ENCODE measurements around the gene RCE1.

The RCE1 gene

DNA sequence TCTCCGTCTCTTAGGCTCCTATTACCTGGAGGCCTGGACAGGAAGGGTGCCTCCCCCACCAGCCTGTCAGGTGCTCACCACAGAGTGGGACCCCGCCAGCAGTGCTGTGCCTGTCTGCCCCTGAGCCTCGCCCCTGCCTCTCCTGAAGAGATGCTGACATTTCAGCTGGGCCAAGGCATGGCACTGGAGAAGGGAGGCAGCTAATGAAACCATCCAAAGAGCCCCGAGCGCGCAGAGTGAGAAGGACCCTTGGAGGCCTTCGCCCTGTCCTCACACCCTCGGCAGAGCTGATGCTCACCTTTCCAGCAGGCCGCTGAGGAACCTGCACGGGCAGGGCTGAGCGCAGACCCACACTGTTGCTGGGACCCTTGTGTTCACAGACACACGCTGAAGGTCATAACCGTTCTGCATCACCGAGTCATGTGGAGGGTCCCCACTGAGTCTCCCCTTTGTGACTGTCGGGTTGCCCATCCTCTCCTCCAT, 11.5 kb downstream of the RCE1 start:
- TF ChIP-seq, protein P1, sequence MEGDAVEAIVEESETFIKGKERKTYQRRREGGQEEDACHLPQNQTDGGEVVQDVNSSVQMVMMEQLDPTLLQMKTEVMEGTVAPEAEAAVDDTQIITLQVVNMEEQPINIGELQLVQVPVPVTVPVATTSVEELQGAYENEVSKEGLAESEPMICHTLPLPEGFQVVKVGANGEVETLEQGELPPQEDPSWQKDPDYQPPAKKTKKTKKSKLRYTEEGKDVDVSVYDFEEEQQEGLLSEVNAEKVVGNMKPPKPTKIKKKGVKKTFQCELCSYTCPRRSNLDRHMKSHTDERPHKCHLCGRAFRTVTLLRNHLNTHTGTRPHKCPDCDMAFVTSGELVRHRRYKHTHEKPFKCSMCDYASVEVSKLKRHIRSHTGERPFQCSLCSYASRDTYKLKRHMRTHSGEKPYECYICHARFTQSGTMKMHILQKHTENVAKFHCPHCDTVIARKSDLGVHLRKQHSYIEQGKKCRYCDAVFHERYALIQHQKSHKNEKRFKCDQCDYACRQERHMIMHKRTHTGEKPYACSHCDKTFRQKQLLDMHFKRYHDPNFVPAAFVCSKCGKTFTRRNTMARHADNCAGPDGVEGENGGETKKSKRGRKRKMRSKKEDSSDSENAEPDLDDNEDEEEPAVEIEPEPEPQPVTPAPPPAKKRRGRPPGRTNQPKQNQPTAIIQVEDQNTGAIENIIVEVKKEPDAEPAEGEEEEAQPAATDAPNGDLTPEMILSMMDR (IDR thresholded peaks at IDR 0.05; ENCODE audit: extremely low read depth, missing control alignments), result no peak
- DNase-seq (ENCODE audit: low spot score), result no peak

DNA sequence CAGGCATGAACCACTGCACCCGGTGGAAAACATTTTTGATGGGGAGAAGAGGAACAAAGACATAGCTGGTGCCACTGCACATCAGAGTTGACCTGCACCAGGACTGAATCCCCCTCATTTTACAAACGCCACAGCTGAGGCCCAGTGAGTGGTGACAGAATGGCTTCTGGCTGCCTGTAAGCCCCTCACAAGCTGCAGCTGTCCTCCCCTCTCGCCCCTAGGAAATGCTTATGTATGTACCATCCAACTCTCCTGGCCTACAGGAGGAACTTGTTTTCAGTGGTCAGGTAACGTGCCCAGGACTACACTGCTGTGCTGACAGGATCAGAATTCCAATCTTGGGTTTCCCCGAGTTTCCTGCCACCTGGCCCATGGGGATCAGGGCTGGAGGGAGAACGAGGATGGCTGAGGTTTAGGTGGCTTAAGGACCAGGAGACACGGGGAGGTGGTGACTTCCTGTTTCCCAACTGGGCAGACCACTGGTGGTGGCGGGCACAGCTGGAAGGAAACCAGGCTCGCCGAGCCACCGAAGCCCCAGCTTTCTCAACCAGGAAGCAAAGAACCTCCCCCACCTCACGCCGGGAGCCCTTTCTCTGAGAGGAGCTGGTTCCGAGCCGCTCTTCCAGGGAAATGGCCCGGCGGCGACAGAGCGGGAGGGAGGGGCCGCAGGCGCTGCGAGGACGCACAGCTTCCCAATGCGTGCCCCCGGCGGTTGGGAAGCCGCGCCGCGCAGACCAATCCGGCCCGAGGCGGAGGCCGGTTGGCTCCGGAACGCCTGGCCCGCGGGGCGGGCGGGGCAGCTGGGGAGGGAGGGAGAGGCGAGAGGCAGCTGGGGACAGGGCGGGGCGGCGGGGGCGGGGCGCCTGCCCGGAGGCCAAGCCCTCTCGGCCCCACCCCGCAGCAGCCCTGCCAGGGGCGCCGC, 12.6 kb downstream of the RCE1 start:
- peak; percentile 100 for DNase-seq (ENCODE audit: low spot score)
- TF ChIP-seq, protein P1 (IDR thresholded peaks at IDR 0.05; ENCODE audit: extremely low read depth, missing control alignments), result no peak

DNA sequence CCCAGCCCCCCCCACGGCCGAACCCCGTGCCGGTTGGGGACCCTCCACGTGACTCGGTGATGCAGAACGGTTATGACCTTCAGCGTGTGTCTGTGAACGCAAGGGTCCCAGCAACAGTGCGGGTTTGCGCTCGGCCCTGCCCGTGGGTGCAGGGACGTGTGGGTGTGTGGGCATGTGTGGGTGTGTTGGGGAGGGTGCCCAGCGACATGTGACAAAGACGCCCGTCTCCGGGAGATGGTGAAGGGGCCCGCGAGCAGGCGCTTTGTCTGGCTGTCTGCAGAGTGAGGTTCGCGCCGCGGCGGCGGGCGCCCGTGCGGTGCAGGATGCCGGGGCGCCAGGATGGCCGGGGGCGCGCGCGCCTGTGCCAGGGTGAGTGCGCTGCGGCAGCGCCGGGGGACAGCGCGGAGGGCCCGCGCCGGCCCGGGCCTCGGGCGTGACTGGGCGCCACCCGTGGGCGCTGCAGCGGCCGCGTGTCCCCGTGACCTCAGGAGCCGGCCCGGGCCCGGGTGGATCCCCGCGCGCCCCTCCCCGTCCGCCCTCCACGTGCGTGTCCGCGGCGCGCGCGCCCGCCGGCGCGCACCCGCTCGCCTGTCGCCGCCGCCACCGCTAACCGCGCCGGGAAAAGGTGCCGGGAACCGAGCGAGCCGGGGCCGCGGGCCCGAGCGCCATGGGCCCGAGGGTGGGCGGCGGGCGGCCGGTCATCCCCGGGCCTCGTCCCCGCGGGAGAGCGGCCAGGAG, 13.4 kb downstream of the RCE1 start, which contains the start of gene LRFN4:
TSS of gene LRFN4 (plus strand) at position 569 of the 738 bp plus-strand sequence. CDS start 681 bp downstream, outside the sequence.
- peak; percentile 85 for DNase-seq (ENCODE audit: low spot score)
- TF ChIP-seq, protein P1 (IDR thresholded peaks at IDR 0.05; ENCODE audit: extremely low read depth, missing control alignments), result no peak

DNA sequence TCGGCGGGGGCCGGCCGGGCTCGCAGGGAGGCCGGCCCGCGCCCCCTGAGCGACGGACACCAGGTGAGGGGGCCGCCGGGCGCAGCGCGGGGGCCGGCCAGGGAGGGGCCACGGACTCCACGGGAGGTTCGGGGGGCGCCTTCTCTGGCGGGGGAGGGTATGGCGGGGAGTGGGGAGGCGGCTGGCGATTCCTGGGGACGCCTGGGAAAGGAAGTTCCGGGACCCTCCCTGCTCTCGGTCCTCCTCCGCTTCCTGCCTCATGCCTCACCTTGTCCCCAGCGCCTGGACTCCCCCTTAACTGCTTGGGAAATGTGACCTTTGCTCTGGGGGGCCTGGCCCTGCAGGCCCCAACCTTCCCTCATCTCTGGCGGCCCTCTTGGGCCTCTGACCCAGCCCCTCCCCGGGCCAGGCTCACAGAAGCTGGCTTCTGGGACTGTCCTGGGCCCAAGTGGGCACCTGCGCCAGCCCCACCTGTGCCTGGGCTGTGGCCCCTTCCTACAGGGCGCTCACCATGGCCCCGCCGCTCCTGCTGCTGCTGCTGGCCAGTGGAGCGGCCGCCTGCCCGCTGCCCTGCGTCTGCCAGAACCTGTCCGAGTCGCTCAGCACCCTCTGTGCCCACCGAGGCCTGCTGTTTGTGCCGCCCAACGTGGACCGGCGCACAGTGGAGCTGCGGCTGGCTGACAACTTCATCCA, 14.1 kb downstream of the RCE1 start:
- DNase-seq (ENCODE audit: low spot score), result peak; percentile 72
- TF ChIP-seq, protein P1 (IDR thresholded peaks at IDR 0.05; ENCODE audit: extremely low read depth, missing control alignments), result no peak

DNA sequence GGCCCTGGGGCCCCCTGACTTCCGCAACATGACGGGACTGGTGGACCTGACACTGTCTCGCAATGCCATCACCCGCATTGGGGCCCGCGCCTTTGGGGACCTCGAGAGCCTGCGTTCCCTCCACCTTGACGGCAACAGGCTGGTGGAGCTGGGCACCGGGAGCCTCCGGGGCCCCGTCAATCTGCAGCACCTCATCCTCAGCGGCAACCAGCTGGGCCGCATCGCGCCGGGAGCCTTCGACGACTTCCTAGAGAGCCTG, 14.6 kb downstream of the RCE1 start:
- DNase-seq (ENCODE audit: low spot score), result no peak

DNA sequence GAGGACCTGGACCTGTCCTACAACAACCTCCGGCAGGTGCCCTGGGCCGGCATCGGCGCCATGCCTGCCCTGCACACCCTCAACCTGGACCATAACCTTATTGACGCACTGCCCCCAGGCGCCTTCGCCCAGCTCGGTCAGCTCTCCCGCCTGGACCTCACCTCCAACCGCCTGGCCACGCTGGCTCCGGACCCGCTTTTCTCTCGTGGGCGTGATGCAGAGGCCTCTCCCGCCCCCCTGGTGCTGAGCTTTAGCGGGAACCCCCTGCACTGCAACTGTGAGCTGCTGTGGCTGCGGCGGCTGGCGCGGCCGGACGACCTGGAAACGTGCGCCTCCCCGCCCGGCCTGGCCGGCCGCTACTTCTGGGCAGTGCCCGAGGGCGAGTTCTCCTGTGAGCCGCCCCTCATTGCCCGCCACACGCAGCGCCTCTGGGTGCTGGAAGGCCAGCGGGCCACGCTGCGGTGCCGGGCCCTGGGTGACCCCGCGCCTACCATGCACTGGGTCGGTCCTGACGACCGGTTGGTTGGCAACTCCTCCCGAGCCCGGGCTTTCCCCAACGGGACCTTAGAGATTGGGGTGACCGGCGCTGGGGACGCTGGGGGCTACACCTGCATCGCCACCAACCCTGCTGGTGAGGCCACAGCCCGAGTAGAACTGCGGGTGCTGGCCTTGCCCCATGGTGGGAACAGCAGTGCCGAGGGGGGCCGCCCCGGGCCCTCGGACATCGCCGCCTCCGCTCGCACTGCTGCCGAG, 15.1 kb downstream of the RCE1 start:
- peak; percentile 45 for DNase-seq (ENCODE audit: low spot score)

More for the DNA sequence above, 14.6 kb downstream of the RCE1 start:
- TF ChIP-seq, protein P1 (IDR thresholded peaks at IDR 0.05; ENCODE audit: extremely low read depth, missing control alignments), result no peak

More for the DNA sequence above, 15.1 kb downstream of the RCE1 start:
- TF ChIP-seq, protein P1 (IDR thresholded peaks at IDR 0.05; ENCODE audit: extremely low read depth, missing control alignments), result no peak
